GM12878 (cell line): ENCODE measurements around the gene ZNF423. TPM values are rescaled to one million over a fixed set of nuclear protein-coding genes. Genes with fewer than 3 reads are reported as not detected.

Source experiments
- ATAC-seq: fragments of 200-7000 bp; cut with Tn5 transposase; 3 replicates; pipeline ENCODE4 v1.9.1; 2020; ENCODE audit warnings: mild to moderate bottlenecking, moderate library complexity
- BruUV-seq: library from RNA; stranded (reverse); fragments of 400-500 nt; replicated peaks from 2 replicates; lab custom pipeline; 2021; lab: Mats Ljungman, UMichigan
- CTCF ChIA-PET: fragments of 300-600 bp; sonication (Branson Sonifier 250); formaldehyde crosslinking; extraction: SDS; loops from one replicate; lab custom pipeline; 2021; ENCODE audit warnings: inconsistent platforms; lab: Yijun Ruan, JAX
- POLR2A ChIA-PET: fragments of 350-600 bp; formaldehyde crosslinking; extraction: SDS; loops from one replicate; lab custom pipeline; 2021; ENCODE audit warnings: inconsistent platforms; lab: Charles Lee
- RAD21 ChIA-PET: fragments of 300-600 bp; sonication (Branson Sonifier 250); formaldehyde crosslinking; loops from one replicate; lab custom pipeline; 2023; ENCODE audit warnings: antibody characterized with exemption; ENCODE audit not compliant: unreplicated experiment; lab: Charles Lee
- SMC1A ChIA-PET: fragments of 300-600 bp; sonication (Branson Sonifier 250); formaldehyde crosslinking; loops from one replicate; lab custom pipeline; 2023; ENCODE audit not compliant: unreplicated experiment, uncharacterized antibody; lab: Charles Lee
- DNase-seq: peaks from one replicate; pipeline ENCODE4 v3.0.0-alpha.2; 2011; ENCODE audit warnings: low read depth, low spot score
- FAIRE-seq: peaks from 3 replicates; lab custom pipeline; 2011; peaks lifted over from hg19 to GRCh38; lab: Jason Lieb, UNC
- H2AFZ ChIP-seq: 2 replicates; pipeline ENCODE4 v1.6.0; 2011; ENCODE audit warnings: low read depth, low read length, control low read depth; ENCODE audit not compliant: control insufficient read depth
- H3K27ac ChIP-seq: 2 replicates; pipeline ENCODE4 v1.5.1; 2011; ENCODE audit warnings: control low read depth; ENCODE audit not compliant: control insufficient read depth, insufficient read depth
- H3K27me3 ChIP-seq, 2 experiments: replicated peaks in 1 of 2; 2 replicates each; pipeline versions ENCODE4 v1.6.0 to v1.6.1; 2011; ENCODE audit warnings: low read length in 1 of 2; ENCODE audit not compliant: control insufficient read depth in 2 of 2, insufficient read depth in 2 of 2
- H3K36me3 ChIP-seq, 2 experiments: 2 replicates each; pipeline ENCODE4 v1.5.1; 2011; ENCODE audit warnings: low read length in 1 of 2; ENCODE audit not compliant: control insufficient read depth in 2 of 2, insufficient read depth in 2 of 2
- H3K4me1 ChIP-seq: 2 replicates; pipeline ENCODE4 v1.6.1; 2011; ENCODE audit warnings: mild to moderate bottlenecking, low read length, moderate library complexity, mixed read lengths; ENCODE audit not compliant: control insufficient read depth, insufficient read depth
- H3K4me2 ChIP-seq: 2 replicates; pipeline ENCODE4 v1.6.0; 2011; ENCODE audit warnings: control low read depth; ENCODE audit not compliant: control insufficient read depth, insufficient read depth
- H3K4me3 ChIP-seq: fragments of 200-600 bp; sonication (generic); 2 replicates; pipeline ENCODE4 v1.5.1; 2016
- H3K79me2 ChIP-seq: 2 replicates; pipeline ENCODE4 v1.6.0; 2011; ENCODE audit warnings: low read length; ENCODE audit not compliant: control insufficient read depth, insufficient read depth
- H3K9ac ChIP-seq: 2 replicates; pipeline ENCODE4 v1.8.0; 2011; ENCODE audit warnings: low read length, control low read depth, mixed read lengths; ENCODE audit not compliant: control insufficient read depth, insufficient read depth
- H3K9me3 ChIP-seq: replicated peaks from 3 replicates; pipeline ENCODE4 v1.5.1; 2011; ENCODE audit warnings: mild to moderate bottlenecking, low read length; ENCODE audit not compliant: control insufficient read depth, insufficient read depth
- H4K20me1 ChIP-seq: 2 replicates; pipeline ENCODE4 v1.6.0; 2011; ENCODE audit not compliant: control insufficient read depth, insufficient read depth
- CEBPB ChIP-seq, 2 experiments: fragments of 150-350 bp in 1 of 2; IDR thresholded peaks; 2 replicates each; pipeline ENCODE4 v1.6.1; 2012 to 2014; ENCODE audit warnings: low read depth in 2 of 2, low read length in 2 of 2, borderline replicate concordance in 1 of 2, inconsistent platforms in 1 of 2
- JUND ChIP-seq: IDR thresholded peaks from 2 replicates; pipeline ENCODE4 v1.6.1; 2012; ENCODE audit warnings: low read depth, mild to moderate bottlenecking, low read length, improper control_type of control experiment, moderate library complexity
- MEF2B ChIP-seq: fragments of 450-650 bp; IDR thresholded peaks from 2 replicates; pipeline ENCODE4 v1.6.1; 2018; ENCODE audit warnings: mild to moderate bottlenecking, moderate library complexity; ENCODE audit not compliant: partially characterized antibody, poor library complexity, severe bottlenecking
- RBBP5 ChIP-seq: fragments of 200-600 bp; sonication (generic); conservative IDR thresholded peaks from 2 replicates; pipeline ENCODE4 v1.6.1; 2016
- SMARCA5 ChIP-seq: fragments of 450-650 bp; IDR thresholded peaks from 2 replicates; pipeline ENCODE4 v1.6.1; 2017; ENCODE audit warnings: mild to moderate bottlenecking
- SPI1 ChIP-seq: IDR thresholded peaks from 2 replicates; pipeline ENCODE4 v1.6.1; 2011; ENCODE audit warnings: low read depth, mild to moderate bottlenecking, low read length, moderate library complexity, borderline replicate concordance; ENCODE audit not compliant: insufficient read depth
- TAF1 ChIP-seq: IDR thresholded peaks from 2 replicates; pipeline ENCODE4 v1.6.1; 2011; ENCODE audit warnings: mild to moderate bottlenecking, low read depth, low read length, borderline replicate concordance
- ZNF274 ChIP-seq: IDR thresholded peaks from one replicate; pipeline ENCODE4 v1.8.0; 2011; ENCODE audit not compliant: insufficient read length, insufficient read depth
- WGBS: methylation state at CpG from one replicate; pipeline ENCODE4 v1.1.6; 2016; ENCODE audit warnings: low lambda C conversion rate; ENCODE audit not compliant: insufficient replicate concordance, insufficient coverage; ENCODE audit errors: missing lambda C conversion rate; 5-methylcytosine and 5-hydroxymethylcytosine counted together
- in situ Hi-C: fragments of 300-500 bp; cut with MboI; formaldehyde crosslinking; loops from 9 replicates; pipeline ENCODE4 v1.14.3; 2018; ENCODE audit warnings: mixed read lengths
- intact Hi-C: fragments of 100-400 bp; cut with micrococcal nuclease; formaldehyde crosslinking; loops from one replicate; pipeline ENCODE4 v1.14.2; 2022; ENCODE audit not compliant: unreplicated experiment
- polyA plus RNA-seq, 11 experiments: library from polyadenylated mRNA; depleted of rRNA in 4 of 11; unstranded in 6 of 11; stranded (reverse) in 5 of 11; fragments of >200 nt; fragmentation: Nextera tagmentation in 4 of 11; fragmentation: Illumina TruSeq in 1 of 11; extraction: Ambion mirVana in 4 of 11; extraction: Trizol in 1 of 11; gene quantifications; 1 replicate in 1 of 11; 2 replicates in 10 of 11; pipeline versions ENCODE4 v1.2.1 to v1.2.3, GENCODE V29; 2011 to 2016; ENCODE audit warnings: inconsistent platforms in 2 of 11, missing spikeins in 2 of 11, low read depth in 1 of 11
- total RNA-seq, 4 experiments: library from RNA; depleted of rRNA in 3 of 4; stranded (reverse); fragments of >200 nt in 3 of 4; fragmentation: Illumina TruSeq in 1 of 4; extraction: Trizol in 1 of 4; gene quantifications; 2 replicates each; pipeline versions ENCODE4 v1.2.1 to v1.2.3, GENCODE V29; 2013 to 2021
- TF ChIP-seq, protein P1 (sequence below): fragments of 450-650 bp; IDR thresholded peaks from 2 replicates; pipeline ENCODE4 v1.6.1; 2016; ENCODE audit warnings: mild to moderate bottlenecking
- TF ChIP-seq, protein P2 (sequence below): fragments of 450-650 bp; IDR thresholded peaks from 2 replicates; pipeline ENCODE4 v1.6.1; 2016; ENCODE audit warnings: mild to moderate bottlenecking, moderate library complexity, borderline replicate concordance
- TF ChIP-seq, protein P3 (sequence below): fragments of 450-650 bp; IDR thresholded peaks from 2 replicates; pipeline ENCODE4 v1.6.1; 2018; ENCODE audit warnings: borderline replicate concordance, mild to moderate bottlenecking; ENCODE audit not compliant: partially characterized antibody

Gene ZNF423
- total and polyA plus RNA-seq, 10 of the 15 experiments (the other 5 are each of a cell fraction or from before 2014, with no cell fraction given) = 0.03 to 0.64 (median 0.10) TPM

DNA sequence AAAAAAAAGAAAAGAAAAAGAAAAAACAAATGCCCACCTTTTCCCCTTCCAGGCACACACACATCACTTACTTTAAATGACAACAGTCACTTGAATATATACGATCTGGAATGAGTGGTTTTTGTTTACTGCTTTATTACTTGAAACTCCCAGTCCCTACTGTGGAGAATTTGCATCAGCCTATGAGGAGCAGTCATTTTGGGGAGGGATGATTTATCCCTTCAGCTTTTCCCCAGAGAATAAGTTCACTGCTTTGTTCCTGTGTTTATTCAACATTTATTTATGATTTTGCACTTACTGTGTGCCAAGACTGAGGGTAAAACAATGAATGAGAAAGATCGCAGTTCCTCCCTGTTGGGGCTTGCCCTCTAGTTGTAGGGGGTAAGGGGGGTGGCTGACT is 4.7 kb upstream of the ZNF423 start:
- no peaks in the 10 kb centered on the region for H3K9me3 ChIP-seq
- no peak overlapping the region for H2AFZ ChIP-seq
- ChIA-PET POLR2A (no interaction called here), CTCF (no interaction called here), SMC1A (no interaction called here), RAD21 (no interaction called here)
- H3K36me3 ChIP-seq = no peaks in the 10 kb centered on the region
- H4K20me1 ChIP-seq = no peaks in the 10 kb centered on the region
- WGBS = 0% methylated on average over 2 of the region's 2 CpGs
- H3K27ac ChIP-seq = no peak overlapping the region
- TF ChIP-seq JUND (no peak), ZNF274 (no peak), RBBP5 (no peak), MEF2B (no peak), TAF1 (no peak), SPI1 (no peak), SMARCA5 (no peak), CEBPB (IDR thresholded peaks at IDR 0.05; ENCODE audit: borderline replicate concordance in 1 of 2, low read depth in 2 of 2, low read length in 2 of 2) (no peak)
- TF ChIP-seq, protein P1, sequence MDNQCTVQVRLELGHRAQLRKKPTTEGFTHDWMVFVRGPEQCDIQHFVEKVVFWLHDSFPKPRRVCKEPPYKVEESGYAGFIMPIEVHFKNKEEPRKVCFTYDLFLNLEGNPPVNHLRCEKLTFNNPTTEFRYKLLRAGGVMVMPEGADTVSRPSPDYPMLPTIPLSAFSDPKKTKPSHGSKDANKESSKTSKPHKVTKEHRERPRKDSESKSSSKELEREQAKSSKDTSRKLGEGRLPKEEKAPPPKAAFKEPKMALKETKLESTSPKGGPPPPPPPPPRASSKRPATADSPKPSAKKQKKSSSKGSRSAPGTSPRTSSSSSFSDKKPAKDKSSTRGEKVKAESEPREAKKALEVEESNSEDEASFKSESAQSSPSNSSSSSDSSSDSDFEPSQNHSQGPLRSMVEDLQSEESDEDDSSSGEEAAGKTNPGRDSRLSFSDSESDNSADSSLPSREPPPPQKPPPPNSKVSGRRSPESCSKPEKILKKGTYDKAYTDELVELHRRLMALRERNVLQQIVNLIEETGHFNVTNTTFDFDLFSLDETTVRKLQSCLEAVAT = no peak
- TF ChIP-seq, protein P2, sequence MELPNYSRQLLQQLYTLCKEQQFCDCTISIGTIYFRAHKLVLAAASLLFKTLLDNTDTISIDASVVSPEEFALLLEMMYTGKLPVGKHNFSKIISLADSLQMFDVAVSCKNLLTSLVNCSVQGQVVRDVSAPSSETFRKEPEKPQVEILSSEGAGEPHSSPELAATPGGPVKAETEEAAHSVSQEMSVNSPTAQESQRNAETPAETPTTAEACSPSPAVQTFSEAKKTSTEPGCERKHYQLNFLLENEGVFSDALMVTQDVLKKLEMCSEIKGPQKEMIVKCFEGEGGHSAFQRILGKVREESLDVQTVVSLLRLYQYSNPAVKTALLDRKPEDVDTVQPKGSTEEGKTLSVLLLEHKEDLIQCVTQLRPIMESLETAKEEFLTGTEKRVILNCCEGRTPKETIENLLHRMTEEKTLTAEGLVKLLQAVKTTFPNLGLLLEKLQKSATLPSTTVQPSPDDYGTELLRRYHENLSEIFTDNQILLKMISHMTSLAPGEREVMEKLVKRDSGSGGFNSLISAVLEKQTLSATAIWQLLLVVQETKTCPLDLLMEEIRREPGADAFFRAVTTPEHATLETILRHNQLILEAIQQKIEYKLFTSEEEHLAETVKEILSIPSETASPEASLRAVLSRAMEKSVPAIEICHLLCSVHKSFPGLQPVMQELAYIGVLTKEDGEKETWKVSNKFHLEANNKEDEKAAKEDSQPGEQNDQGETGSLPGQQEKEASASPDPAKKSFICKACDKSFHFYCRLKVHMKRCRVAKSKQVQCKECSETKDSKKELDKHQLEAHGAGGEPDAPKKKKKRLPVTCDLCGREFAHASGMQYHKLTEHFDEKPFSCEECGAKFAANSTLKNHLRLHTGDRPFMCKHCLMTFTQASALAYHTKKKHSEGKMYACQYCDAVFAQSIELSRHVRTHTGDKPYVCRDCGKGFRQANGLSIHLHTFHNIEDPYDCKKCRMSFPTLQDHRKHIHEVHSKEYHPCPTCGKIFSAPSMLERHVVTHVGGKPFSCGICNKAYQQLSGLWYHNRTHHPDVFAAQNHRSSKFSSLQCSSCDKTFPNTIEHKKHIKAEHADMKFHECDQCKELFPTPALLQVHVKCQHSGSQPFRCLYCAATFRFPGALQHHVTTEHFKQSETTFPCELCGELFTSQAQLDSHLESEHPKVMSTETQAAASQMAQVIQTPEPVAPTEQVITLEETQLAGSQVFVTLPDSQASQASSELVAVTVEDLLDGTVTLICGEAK = no peak
- TF ChIP-seq, protein P3, sequence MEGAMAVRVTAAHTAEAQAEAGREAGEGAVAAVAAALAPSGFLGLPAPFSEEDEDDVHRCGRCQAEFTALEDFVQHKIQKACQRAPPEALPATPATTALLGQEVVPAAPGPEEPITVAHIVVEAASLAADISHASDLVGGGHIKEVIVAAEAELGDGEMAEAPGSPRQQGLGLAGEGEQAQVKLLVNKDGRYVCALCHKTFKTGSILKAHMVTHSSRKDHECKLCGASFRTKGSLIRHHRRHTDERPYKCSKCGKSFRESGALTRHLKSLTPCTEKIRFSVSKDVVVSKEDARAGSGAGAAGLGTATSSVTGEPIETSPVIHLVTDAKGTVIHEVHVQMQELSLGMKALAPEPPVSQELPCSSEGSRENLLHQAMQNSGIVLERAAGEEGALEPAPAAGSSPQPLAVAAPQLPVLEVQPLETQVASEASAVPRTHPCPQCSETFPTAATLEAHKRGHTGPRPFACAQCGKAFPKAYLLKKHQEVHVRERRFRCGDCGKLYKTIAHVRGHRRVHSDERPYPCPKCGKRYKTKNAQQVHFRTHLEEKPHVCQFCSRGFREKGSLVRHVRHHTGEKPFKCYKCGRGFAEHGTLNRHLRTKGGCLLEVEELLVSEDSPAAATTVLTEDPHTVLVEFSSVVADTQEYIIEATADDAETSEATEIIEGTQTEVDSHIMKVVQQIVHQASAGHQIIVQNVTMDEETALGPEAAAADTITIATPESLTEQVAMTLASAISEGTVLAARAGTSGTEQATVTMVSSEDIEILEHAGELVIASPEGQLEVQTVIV = no peak
- BruUV-seq = no TSS peak
- no peak overlapping the region for H3K4me2 ChIP-seq
- DNase-seq (no peak), ATAC-seq (no peak), FAIRE-seq (no peak)
- H3K4me3 ChIP-seq = no peak overlapping the region
- H3K79me2 ChIP-seq = no peaks in the 10 kb centered on the region
- peaks cover 8 to 10% of the 10 kb centered on the region in 2 experiments for H3K27me3 ChIP-seq
- no peak overlapping the region for H3K9ac ChIP-seq
- in situ Hi-C loops (no loop called here), intact Hi-C loops (no loop called here)
- H3K4me1 ChIP-seq = peaks cover 6% of the 10 kb centered on the region; the same call in 1 of the 2 replicates
